T-helper 2 cell treated with Interferon-gamma antibody and Interleukin-4, amounts not matched to agents 5 μg/mL and 100 μg/mL, for 36 hours (primary cell): ENCODE results near the gene C1QTNF2.

ENCODE experiments used
- DNase-seq: peaks from one replicate; pipeline ENCODE4 v3.0.0; 2021; ENCODE audit warnings: low spot score
- H3K27ac Mint-ChIP-seq: one replicate; pipeline ENCODE4 v1.8.0; 2021; ENCODE audit warnings: mild to moderate bottlenecking, mixed read lengths
- H3K27me3 Mint-ChIP-seq: one replicate; pipeline ENCODE4 v1.8.0; 2021; ENCODE audit warnings: low read depth, mixed read lengths
- H3K36me3 Mint-ChIP-seq: one replicate; pipeline ENCODE4 v1.8.0; 2021; ENCODE audit warnings: low read depth, mixed read lengths
- H3K4me1 Mint-ChIP-seq: one replicate; pipeline ENCODE4 v1.8.0; 2021; ENCODE audit warnings: low read depth, mixed read lengths
- H3K4me3 Mint-ChIP-seq: one replicate; pipeline ENCODE4 v1.8.0; 2022; ENCODE audit warnings: mild to moderate bottlenecking, moderate library complexity, mixed read lengths
- H3K9me3 Mint-ChIP-seq: one replicate; pipeline ENCODE4 v1.8.0; 2021; ENCODE audit warnings: mixed read lengths

Gene C1QTNF2

GRCh38 chr5:160369990-160370712 lies at the start of gene C1QTNF2:
Gene C1QTNF2, minus strand, starts transcription at chr5:160370626. Its CDS starts 15,615 bp downstream, at chr5:160355011.
- Mint-ChIP-seq H3K36me3 (no peaks in the 10 kb centered on the region), H3K9me3 (no peaks in the 10 kb centered on the region), H3K4me1 (peaks cover 3% of the 10 kb centered on the region), H3K27ac (no peak within 1 kb of the TSS), H3K4me3 (peak within 1 kb of the TSS; percentile 51), H3K27me3 (peaks cover 67% of the 10 kb centered on the region)
- no peak for DNase-seq

- no peak for DNase-seq
- H3K9me3 Mint-ChIP-seq = no peaks in the 10 kb centered on the region
- peak overlapping the region; percentile 98 for H3K27ac Mint-ChIP-seq
- H3K36me3 Mint-ChIP-seq = peaks cover 35% of the 10 kb centered on the region
- no peaks in the 10 kb centered on the region for H3K27me3 Mint-ChIP-seq
- H3K4me3 Mint-ChIP-seq = peak overlapping the region; percentile 93
- peaks cover 70% of the 10 kb centered on the region for H3K4me1 Mint-ChIP-seq
Observed at GRCh38 chr5:160420331-160420610, 49.8 kb upstream of the C1QTNF2 start.

GRCh38 chr5:160419458-160420330 lies 49.3 kb upstream of the C1QTNF2 start:
- Mint-ChIP-seq H3K9me3 (no peaks in the 10 kb centered on the region), H3K27me3 (no peaks in the 10 kb centered on the region), H3K4me1 (peaks cover 65% of the 10 kb centered on the region), H3K4me3 (peak overlapping the region; percentile 93), H3K27ac (peak overlapping the region; percentile 98), H3K36me3 (peaks cover 32% of the 10 kb centered on the region)
- no peak for DNase-seq

GRCh38 chr5:160418561-160419457 lies 48.4 kb upstream of the C1QTNF2 start, which contains the start of gene SLU7:
Gene SLU7, minus strand, starts transcription at chr5:160419081. Its CDS starts 3,787 bp downstream, at chr5:160415294.
- Mint-ChIP-seq H3K4me3 (peak within 1 kb of the TSS; percentile 93), H3K9me3 (no peaks in the 10 kb centered on the region), H3K27ac (peak within 1 kb of the TSS; percentile 98), H3K27me3 (no peaks in the 10 kb centered on the region), H3K4me1 (peaks cover 58% of the 10 kb centered on the region), H3K36me3 (peaks cover 26% of the 10 kb centered on the region)
- DNase-seq = peak; percentile 91

- peak; percentile 81 for DNase-seq
- Mint-ChIP-seq H3K27me3 (no peaks in the 10 kb centered on the region), H3K4me1 (peaks cover 13% of the 10 kb centered on the region), H3K4me3 (peak within 1 kb of the TSS; percentile 87), H3K27ac (peak within 1 kb of the TSS; percentile 66), H3K36me3 (peaks cover 16% of the 10 kb centered on the region), H3K9me3 (no peaks in the 10 kb centered on the region)
Observed at GRCh38 chr5:160399402-160400353, 29.3 kb upstream of the C1QTNF2 start, which contains the start of gene FAM200C. Gene FAM200C, minus strand, starts transcription at chr5:160400054. Its CDS starts 4,564 bp downstream, at chr5:160395490.

GRCh38 chr5:160398806-160399205 lies 28.4 kb upstream of the C1QTNF2 start:
- H3K27ac Mint-ChIP-seq = no peak overlapping the region
- no peaks in the 10 kb centered on the region for H3K27me3 Mint-ChIP-seq
- H3K4me1 Mint-ChIP-seq = peaks cover 13% of the 10 kb centered on the region
- H3K9me3 Mint-ChIP-seq = no peaks in the 10 kb centered on the region
- DNase-seq = no peak
- peak overlapping the region; percentile 87 for H3K4me3 Mint-ChIP-seq
- peaks cover 11% of the 10 kb centered on the region for H3K36me3 Mint-ChIP-seq

- H3K4me1 Mint-ChIP-seq = peaks cover 13% of the 10 kb centered on the region
- no peak for DNase-seq
- H3K9me3 Mint-ChIP-seq = no peaks in the 10 kb centered on the region
- H3K27ac Mint-ChIP-seq = no peak overlapping the region
- H3K4me3 Mint-ChIP-seq = no peak overlapping the region
- peaks cover 5% of the 10 kb centered on the region for H3K36me3 Mint-ChIP-seq
- H3K27me3 Mint-ChIP-seq = no peaks in the 10 kb centered on the region
Observed at GRCh38 chr5:160397492-160397891, 27.1 kb upstream of the C1QTNF2 start.

GRCh38 chr5:160395111-160395510 lies 24.7 kb upstream of the C1QTNF2 start:
- Mint-ChIP-seq H3K9me3 (no peaks in the 10 kb centered on the region), H3K27ac (no peak overlapping the region), H3K4me3 (no peak overlapping the region), H3K4me1 (peaks cover 11% of the 10 kb centered on the region), H3K27me3 (no peaks in the 10 kb centered on the region), H3K36me3 (no peaks in the 10 kb centered on the region)
- DNase-seq = no peak

- Mint-ChIP-seq H3K4me1 (no peaks in the 10 kb centered on the region), H3K27me3 (peaks cover 6% of the 10 kb centered on the region), H3K36me3 (no peaks in the 10 kb centered on the region), H3K9me3 (peaks cover 10% of the 10 kb centered on the region), H3K27ac (no peak overlapping the region), H3K4me3 (no peak overlapping the region)
- DNase-seq = no peak
Observed at GRCh38 chr5:160390787-160391696, 20.6 kb upstream of the C1QTNF2 start.

- H3K4me1 Mint-ChIP-seq = peaks cover 1% of the 10 kb centered on the region
- no peak overlapping the region for H3K27ac Mint-ChIP-seq
- DNase-seq = no peak
- peaks cover 10% of the 10 kb centered on the region for H3K9me3 Mint-ChIP-seq
- no peak overlapping the region for H3K4me3 Mint-ChIP-seq
- H3K36me3 Mint-ChIP-seq = no peaks in the 10 kb centered on the region
- peaks cover 10% of the 10 kb centered on the region for H3K27me3 Mint-ChIP-seq
Observed at GRCh38 chr5:160387445-160387844, 17.0 kb upstream of the C1QTNF2 start.

GRCh38 chr5:160385496-160385895 lies 15.1 kb upstream of the C1QTNF2 start:
- no peak for DNase-seq
- peaks cover 22% of the 10 kb centered on the region for H3K27me3 Mint-ChIP-seq
- H3K27ac Mint-ChIP-seq = no peak overlapping the region
- peaks cover 10% of the 10 kb centered on the region for H3K9me3 Mint-ChIP-seq
- H3K36me3 Mint-ChIP-seq = no peaks in the 10 kb centered on the region
- H3K4me3 Mint-ChIP-seq = no peak overlapping the region
- peaks cover 1% of the 10 kb centered on the region for H3K4me1 Mint-ChIP-seq

- no peak overlapping the region for H3K4me3 Mint-ChIP-seq
- peaks cover 10% of the 10 kb centered on the region for H3K9me3 Mint-ChIP-seq
- peaks cover 28% of the 10 kb centered on the region for H3K27me3 Mint-ChIP-seq
- H3K4me1 Mint-ChIP-seq = peaks cover 1% of the 10 kb centered on the region
- no peak overlapping the region for H3K27ac Mint-ChIP-seq
- H3K36me3 Mint-ChIP-seq = no peaks in the 10 kb centered on the region
- no peak for DNase-seq
Observed at GRCh38 chr5:160384681-160385080, 14.3 kb upstream of the C1QTNF2 start.
